Glomerular endothelial cell (primary cell): ENCODE results near the gene TOMM70. TPM values are rescaled to one million over a fixed set of nuclear protein-coding genes. Genes with fewer than 3 reads are reported as not detected.
"Not testable (repeated sequence)": the region's sequence is repeated elsewhere in the genome, so short reads cannot be mapped to it uniquely, and the experiment has no call there.

Source experiments
- DNase-seq: peaks from one replicate; pipeline ENCODE4 v3.0.0-alpha.2; 2011; ENCODE audit warnings: low read depth, low spot score; ENCODE audit errors: extremely low read depth
- total RNA-seq: library from RNA; depleted of rRNA; stranded (reverse); fragments of >200 nt; gene quantifications from 2 replicates; pipeline ENCODE4 v1.2.3, GENCODE V29; 2015

TOMM70 gene
- 26.2 and 33.3 TPM in 2 replicates for total RNA-seq

DNA sequence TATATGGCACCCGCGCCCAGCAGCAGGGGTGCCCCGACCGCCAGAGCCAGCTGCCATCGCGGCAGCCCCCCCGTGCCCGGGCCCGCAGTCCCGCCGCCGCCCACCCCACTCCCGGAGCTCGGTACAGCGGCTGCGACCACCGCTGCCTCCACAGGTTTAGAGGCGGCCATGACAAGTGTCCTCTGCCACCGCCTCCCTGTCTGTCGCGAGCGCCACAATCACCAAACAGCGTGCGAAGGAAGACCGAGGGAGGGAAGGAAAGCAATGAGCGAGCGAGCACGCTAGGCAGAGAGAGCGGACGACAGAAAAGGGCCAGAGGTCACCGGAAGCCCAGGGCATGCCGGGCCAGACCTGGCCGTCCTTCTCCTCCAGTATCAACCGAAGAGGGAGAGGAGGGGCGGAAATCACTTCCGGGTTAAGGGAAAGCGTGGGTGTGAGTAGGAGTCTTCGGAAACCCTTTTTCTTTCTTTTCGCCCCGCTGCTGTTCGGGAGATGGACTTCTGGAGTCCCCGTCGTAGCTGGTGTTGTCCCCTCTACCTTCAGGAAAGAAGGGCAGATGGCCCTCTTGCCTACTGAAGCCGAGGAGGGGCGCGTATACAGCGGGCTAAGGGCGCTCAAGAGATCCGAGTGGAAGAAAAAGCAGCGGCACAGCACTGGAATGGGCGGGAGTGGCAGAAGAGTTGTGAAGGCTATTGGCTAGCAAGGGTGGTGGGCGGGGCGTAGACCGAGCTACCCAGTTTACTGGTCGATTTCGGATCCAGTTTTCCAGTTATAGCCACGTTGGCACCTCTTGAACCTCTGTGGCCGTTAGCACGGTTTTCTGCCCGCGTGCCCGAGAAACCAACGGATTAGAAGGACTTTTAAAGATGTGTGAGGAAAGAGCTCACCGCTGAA is at the start of gene TOMM70, which contains the start of gene LNP1:
Gene TOMM70, minus strand, starts transcription at position 310 of the 894 bp plus-strand sequence. Its CDS starts 140 bp downstream, at position 170.
Gene LNP1, plus strand, starts transcription at position 760 of the 894 bp plus-strand sequence. CDS start 28,191 bp downstream, outside the sequence.
- peak; percentile 82 for DNase-seq

DNA sequence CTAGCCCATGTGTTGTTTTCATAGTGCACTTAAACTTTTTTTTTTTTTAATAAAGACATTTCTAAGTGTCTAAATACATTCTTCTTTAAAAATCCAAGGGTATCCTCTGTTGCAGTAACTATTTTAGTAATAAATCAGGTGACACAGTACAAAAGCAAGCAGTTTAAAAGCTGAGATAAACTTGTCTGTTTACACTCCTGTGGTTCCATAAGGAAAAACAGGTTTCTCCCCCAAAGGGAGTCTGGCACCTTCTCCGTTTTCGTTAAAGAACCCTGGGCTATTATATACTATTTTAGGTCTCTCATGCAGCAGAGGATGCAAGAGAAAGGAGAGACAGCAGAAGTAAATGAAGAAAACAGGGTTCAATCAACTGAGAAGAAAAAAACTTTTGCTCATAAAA is 48.3 kb upstream of the TOMM70 start:
- DNase-seq: no peak

DNA sequence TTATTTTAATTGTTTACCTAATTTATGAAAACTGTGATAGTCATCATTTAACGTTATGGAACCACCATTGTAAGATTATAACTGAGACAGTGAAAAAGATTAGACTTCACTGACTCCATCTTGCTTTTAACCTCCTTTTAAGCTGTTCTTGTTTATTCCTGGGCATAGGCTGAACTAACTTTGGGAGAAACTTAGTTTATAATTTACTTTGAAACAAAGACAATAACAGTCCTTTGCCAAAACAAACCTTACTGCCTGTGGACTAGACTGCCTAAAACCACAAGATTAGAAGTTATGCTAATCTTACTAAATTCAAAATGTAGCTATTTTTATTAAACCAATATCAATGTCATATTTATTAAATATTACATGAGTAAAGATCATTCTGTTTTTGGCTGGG is 47.2 kb upstream of the TOMM70 start:
- no peak for DNase-seq

DNA sequence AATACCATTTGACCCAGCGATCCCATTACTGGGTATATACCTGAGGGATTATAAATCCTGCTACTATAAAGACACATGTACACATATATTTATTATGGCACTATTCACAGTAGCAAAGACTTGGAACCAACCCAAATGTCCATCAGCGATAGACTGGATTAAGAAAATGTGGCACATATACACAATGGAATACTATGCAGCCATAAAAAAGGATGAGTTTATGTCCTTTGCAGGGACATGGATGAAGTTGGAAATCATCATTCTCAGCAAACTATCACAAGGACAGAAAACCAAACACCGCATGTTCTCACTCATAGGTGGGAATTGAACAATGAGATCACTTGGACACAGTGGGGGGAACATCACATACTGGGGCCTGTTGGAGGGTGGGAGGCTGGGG is 46.2 kb upstream of the TOMM70 start:
- DNase-seq: not testable (repeated sequence)

DNA sequence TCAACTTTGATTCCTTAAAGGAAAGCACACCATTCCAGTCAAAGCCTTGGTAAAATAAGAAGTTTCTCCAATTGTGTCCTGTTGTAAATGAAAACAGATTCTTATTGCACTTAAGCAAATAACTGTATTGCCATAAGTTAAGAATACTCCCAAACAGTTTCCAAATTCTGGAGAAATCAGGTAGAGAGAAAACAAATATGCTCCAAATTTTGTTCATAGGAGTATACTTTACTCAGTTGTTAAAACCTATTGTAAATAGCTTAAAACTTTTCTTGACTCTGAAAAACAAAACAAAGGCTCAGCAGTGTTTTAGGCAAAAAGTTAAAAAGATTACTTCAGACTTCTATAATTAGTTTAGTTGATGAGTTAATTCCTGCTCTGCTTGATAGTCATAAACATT is 42.8 kb upstream of the TOMM70 start:
- DNase-seq: no peak

DNA sequence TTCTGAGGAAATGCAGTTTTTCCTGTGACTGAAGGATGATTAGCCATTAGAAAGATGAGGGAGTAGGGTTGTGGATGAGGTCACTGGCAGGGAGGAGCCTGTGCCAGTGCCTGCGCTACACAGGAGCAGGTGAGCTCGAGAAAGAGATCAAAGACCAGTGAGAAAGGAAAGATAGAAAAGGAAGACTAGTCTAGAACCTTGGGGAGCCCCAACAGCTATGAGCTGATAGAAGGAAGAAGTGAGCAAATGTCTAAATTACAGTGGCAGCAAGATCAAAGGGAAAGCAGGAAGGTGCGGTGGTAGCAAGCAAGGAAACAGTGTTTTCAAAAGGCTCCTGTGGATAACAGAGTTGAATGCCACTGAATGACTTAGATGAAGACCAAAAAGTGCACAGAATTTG is 40.0 kb upstream of the TOMM70 start:
- DNase-seq: no peak

DNA sequence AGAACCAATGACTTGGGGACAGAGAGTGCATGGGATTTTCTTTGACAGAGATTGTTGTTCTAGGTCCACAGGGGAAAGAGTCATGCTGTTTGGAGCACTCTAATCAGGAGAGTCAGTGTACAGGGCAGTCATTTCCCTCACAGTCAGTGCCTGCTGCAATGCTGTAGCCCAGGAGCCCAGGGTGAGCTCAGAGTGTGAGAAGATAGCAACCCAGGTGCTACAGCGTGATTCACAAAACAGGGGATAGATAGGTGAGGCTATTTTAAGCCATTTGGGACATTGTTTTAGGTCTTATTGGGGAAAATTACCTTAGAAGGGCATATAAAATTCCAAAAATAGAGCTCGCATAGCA is 37.7 kb upstream of the TOMM70 start:
- DNase-seq: no peak

DNA sequence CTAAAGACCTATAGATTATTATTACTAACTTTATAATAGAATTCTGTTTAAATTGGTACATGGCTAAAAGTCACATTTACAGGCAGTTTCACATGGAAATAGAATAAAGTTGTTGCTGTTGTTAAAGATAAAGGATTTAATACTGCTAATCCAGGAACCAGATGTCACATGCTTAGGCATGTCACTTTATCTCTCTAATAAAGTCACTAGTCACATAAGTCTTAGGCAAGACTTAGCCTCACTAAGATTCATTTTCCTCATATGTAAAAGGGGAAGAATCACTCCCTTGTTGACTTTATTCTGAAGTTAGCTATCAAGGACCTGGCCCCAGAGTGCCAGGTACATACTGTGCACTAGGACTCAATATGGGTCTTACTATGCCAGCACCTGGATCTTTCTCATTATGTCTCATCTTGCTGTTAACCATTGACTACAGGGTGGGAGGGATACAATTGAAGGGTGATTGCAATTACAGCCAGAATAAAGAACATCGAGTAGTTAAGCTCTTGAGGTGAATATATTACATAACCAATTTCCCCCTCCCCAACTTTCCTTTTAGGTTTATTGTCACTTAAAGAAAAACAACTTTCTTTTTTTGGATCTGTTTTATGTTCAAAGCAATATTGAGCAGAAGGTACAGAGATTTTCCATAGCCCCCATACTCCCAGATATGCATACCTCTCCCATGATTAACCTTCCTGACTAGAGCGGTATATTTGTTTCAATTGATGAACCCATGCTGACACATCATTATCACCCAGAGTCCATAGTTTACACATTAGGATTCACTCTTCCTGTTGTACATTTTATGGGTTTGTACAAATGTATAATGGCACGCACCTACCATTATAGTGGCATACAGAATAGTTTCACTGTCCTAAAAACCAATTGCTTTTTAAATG is 37.1 kb upstream of the TOMM70 start:
- DNase-seq: no peak

DNA sequence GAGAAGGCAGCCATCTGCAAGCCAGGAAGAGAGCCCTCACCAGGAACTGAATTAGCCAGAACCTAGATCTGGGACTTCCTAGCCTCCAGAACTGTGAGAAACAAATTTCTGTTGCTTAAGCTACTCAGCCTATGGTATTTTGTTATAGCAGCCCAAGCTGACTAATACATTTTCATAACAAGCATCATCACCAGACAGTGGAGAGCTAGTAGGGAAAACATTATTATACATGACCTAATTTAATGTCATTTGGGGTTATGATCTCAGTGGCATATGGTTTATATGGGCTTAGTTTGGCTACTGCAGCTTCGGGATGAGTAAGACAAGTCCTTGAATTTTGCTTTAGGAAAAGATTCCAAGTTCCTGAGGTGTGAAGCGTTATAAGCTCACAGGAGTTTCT is 36.1 kb upstream of the TOMM70 start:
- no peak for DNase-seq

DNA sequence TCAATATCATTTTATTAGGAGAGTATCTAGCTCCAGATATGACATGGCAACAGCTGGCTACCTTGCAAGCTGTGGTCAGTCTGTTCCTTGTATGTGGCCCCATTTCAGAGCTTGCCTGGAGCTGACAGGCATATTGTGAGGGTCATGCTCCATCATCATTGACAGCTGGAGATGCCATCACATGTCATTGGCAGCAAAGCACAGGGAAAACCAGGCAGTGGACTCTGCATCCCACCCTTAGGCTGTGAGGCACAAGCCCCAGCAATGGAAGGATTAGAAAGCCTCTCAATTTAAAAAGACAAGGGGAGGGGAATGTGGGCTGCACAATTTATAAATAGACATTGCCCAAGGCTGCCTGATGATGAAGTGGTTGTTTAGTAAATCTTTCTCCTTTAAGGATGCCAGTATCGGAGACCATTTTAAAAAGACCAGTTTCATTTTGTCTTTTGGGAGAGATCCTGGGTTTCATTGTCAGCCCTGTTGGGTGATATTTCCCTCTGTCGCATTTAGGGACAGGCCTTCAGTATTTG is 28.4 kb upstream of the TOMM70 start:
- no peak for DNase-seq

DNA sequence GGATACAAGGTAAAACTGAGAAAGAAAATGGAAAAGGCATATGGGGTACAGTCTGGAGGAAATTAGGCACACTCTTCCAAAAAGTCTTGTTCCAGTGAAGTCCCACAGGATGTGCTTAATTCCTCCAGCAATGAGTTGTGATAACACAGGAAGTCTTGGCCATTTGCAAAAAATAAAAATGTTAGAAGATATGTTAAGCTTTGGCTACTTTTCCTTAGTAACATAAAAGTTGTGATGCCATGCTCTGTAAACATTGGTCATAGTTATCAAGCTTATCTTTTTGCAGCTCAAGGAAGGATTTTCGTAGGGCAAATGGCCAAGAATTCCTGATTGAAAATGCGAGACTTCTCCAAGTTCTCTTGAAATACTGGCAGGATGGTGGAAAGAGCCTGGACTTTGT is 26.8 kb upstream of the TOMM70 start:
- peak; percentile 55 for DNase-seq

DNA sequence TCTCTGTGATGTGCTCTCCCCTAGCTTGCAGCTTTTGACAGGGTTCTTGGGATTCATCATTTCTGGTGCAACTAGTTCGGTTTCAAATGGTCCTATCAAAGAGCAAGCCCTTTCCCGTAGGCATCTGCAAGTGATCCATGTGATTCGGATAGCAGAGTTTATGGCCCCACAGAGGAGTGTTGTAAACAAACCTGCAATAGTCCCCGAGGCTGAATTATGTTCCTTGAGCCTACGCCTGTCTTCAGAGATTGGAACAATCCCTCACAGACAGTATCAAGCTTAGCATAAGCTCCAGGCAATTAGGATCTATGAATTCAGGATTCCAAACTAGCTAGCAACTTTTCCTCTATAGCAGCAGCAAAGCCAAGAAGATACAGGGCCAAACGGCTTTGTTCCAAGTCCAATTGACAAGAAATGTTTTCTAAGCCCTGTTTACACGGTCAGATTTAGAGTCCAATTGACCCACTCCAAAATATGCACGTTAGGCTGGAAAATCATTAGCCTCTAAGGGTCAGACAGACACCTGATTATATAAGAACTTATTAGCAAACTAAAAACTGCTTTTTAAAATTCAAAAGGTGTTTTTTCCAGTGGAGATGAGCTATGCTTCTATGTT is 25.3 kb upstream of the TOMM70 start:
- DNase-seq: no peak

DNA sequence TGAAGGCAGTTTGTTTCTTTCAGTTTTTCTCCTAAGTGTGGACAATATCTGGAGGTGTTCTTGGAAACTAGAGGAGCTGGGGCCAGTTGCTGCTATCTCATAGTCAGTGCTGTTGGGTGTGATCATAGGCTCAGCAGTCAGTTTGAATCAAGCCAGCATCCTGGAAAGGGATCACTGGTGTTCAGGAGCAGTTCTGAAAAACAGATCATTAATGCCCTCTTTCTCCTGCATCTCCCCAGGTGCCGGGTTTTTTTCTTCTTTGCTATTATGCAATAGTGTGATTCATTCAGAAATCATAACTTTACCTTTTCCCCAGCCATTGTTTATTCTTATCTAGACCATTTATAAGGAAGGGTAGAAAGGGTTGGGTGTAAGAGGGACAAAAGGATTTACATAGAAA is 24.4 kb upstream of the TOMM70 start:
- no peak for DNase-seq

DNA sequence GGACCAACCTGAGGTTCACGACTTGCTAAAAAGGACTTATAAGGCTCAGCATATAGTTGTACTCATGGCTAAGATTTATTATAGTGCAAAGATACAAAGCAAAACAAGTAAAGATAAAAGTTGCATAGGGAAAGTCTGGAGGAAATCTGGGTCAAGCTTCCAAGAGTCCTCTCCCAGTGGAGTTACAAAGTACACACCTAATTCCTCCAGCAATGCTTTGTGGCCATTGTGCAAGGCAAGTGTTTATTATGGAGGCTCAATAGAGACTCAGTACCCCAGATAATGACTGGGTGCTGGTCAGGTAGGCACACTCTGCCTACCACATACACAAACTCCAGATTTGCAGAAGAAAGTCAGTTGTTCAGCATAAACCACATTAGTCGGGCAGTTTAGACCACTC is 23.4 kb upstream of the TOMM70 start:
- no peak for DNase-seq

DNA sequence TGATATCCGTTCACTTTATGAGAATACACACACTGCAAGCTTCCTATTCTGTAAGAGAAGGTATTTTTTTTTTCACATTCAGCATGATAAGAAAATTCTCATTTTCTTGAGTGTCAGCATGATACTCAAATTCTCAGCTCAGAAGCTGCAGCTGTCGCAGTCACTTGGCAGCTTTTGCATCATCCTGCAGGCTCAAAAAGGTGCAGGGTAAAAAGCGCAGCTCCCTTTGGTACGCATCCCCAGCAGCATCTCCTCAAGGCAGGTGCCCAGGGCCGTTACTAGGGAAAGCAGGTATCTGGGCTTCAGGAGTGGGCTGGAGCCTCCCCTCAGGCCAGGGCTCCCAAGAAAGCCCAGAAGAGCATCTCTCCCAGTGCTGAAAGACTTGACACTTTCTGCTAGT is 22.7 kb upstream of the TOMM70 start:
- DNase-seq: no peak

DNA sequence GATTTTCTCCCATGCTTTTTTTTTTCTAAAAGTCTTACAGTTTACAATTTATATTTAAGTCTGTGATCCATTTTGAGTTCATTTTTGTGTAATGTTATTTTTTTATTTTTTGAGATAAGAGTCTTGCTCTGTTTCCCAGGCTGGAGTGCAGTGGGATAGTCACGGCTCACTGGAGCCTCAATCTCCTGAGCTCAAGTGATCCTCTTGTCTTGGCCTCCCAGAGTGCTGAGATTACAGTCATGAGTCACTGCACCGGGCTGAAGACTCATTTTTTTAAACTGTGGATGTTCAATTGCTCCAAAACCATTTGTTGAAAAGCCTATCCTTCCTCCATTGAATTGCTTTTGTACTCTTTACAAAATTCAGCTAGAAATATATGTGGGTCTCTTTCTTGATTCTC is 20.0 kb upstream of the TOMM70 start:
- DNase-seq: no peak

DNA sequence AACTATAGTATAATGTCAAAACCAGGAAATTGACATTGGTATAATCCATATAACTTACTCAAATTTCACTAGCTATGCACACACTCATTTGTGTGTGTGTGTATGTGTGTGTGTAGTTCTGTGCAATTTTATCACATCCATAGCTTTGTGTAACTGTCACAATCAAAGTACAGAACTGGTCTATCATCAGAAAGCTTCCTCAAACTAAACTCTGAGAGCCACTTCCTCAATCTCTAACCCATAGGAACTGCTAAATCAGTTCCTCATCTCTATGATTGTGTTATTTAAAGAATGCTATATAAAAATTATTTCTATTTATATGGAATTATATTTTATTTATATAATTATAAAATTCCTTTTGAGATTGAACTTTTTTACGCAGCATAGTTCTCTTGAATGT is 18.5 kb upstream of the TOMM70 start:
- DNase-seq: no peak

DNA sequence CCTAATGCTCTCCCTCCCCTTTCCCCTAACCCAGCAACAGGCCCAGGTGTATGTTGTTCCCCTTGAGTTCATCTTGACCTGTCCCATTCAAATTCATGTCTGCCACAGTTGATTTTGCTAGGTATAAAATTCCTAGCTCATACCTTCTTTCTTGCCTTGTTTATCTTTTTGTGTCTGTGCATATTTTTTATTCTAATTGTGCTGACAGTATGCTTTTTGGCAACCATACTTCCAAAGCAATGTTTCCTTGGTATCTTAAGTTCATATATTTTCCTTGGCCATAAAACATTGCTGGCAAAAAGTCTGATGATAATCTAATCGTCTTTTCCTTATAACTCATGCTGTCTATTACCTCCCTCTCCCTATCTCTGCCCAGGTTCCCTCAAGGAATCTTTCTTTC is 16.0 kb upstream of the TOMM70 start:
- no peak for DNase-seq

DNA sequence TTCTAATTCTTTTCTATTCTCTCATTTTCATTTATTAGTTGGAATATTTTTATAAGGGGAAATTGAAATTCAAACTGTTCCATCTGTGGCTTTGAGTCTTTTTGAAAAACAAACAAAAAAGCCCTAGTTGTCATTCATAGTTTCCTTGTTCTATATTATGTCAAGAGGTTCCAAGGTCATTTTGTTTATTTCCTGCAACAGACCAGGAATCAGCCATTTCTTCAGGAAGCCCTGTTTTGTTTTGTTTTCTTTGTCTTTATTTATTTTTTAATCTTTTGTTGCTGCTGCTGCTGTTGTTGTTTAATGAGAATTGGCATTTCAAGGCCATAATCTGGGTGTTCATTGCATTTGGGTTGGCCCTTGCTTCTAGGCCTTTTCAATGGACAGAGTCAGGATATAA is 15.3 kb upstream of the TOMM70 start:
- DNase-seq: no peak

DNA sequence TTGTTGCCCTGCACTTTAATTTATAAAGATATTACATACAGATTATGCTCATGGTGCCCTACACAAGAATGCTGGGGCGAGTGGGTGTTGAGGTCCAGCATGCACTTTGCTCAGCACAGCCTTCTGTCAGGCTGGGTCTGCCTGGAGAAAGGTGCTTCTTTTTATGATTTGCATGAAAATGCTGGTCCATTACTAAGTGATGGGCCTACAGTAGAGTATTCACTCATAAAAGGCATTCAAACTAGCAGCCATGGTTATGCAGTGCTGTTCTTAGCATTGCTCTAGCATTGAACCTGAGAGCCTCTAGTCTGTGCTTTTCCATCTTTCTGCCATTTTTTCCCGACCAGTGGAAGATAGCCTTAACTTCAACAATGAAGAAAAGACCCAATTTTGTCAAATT is 12.7 kb upstream of the TOMM70 start:
- no peak for DNase-seq
